Epidermal melanocyte (primary cell): ENCODE results near the gene PTPRS.
"Not testable (repeated sequence)": the region's sequence is repeated elsewhere in the genome, so short reads cannot be mapped to it uniquely, and the experiment has no call there.

Source experiments
- DNase-seq: peaks from one replicate; pipeline ENCODE4 v3.0.0; 2011; ENCODE audit warnings: low spot score; ENCODE audit not compliant: insufficient read length

PTPRS gene

GRCh38 chr19:5340637-5341447 lies at the start of gene PTPRS:
Gene PTPRS, minus strand, starts transcription at chr19:5340812. Its CDS starts 54,672 bp downstream, at chr19:5286140.
- peak; percentile 83 for DNase-seq

GRCh38 chr19:5389353-5389752 lies 48.7 kb upstream of the PTPRS start:
- DNase-seq: no peak

- no peak for DNase-seq
Observed at GRCh38 chr19:5387472-5387871, 46.9 kb upstream of the PTPRS start.

GRCh38 chr19:5386841-5387240 lies 46.2 kb upstream of the PTPRS start:
- no peak for DNase-seq

GRCh38 chr19:5381197-5381596 lies 40.6 kb upstream of the PTPRS start:
- not testable (repeated sequence) for DNase-seq

GRCh38 chr19:5380215-5380919 lies 39.8 kb upstream of the PTPRS start:
- DNase-seq: no peak

GRCh38 chr19:5376928-5377327 lies 36.3 kb upstream of the PTPRS start:
- no peak for DNase-seq

- DNase-seq: no peak
Observed at GRCh38 chr19:5372572-5373200, 32.1 kb upstream of the PTPRS start.

GRCh38 chr19:5369962-5370367 lies 29.4 kb upstream of the PTPRS start:
- DNase-seq: no peak

GRCh38 chr19:5369304-5369703 lies 28.7 kb upstream of the PTPRS start:
- no peak for DNase-seq

GRCh38 chr19:5367530-5368133 lies 27.0 kb upstream of the PTPRS start:
- no peak for DNase-seq

GRCh38 chr19:5365905-5366304 lies 25.3 kb upstream of the PTPRS start:
- no peak for DNase-seq

- DNase-seq: no peak
Observed at GRCh38 chr19:5364674-5365073, 24.1 kb upstream of the PTPRS start.

- DNase-seq: not testable (repeated sequence)
Observed at GRCh38 chr19:5361839-5362238, 21.2 kb upstream of the PTPRS start.

- DNase-seq: no peak
Observed at GRCh38 chr19:5361407-5361806, 20.8 kb upstream of the PTPRS start.

- DNase-seq: no peak
Observed at GRCh38 chr19:5360003-5360780, 19.6 kb upstream of the PTPRS start.

GRCh38 chr19:5358173-5358800 lies 17.7 kb upstream of the PTPRS start:
- no peak for DNase-seq

GRCh38 chr19:5357584-5357983 lies 17.0 kb upstream of the PTPRS start:
- DNase-seq: no peak

- DNase-seq: no peak
Observed at GRCh38 chr19:5356918-5357317, 16.3 kb upstream of the PTPRS start.

GRCh38 chr19:5356428-5356827 lies 15.8 kb upstream of the PTPRS start:
- no peak for DNase-seq

GRCh38 chr19:5355693-5356092 lies 15.1 kb upstream of the PTPRS start:
- no peak for DNase-seq
